Smooth muscle cell (in vitro differentiated cells): Measurements from ENCODE around the gene ZBTB25. TPM values are rescaled to one million over a fixed set of nuclear protein-coding genes. Genes with fewer than 3 reads are reported as not detected.

ENCODE experiments used
- DNase-seq: peaks from one replicate; lab custom pipeline; 2025; ENCODE audit not compliant: unreplicated experiment; lab: John Stamatoyannopoulos, UW
- H2AFZ ChIP-seq: fragments of 200-600 bp; sonication (generic); 2 replicates; pipeline ENCODE4 v1.6.0; 2016; ENCODE audit warnings: antibody characterized with exemption, low read depth, mild to moderate bottlenecking
- H3F3A ChIP-seq: fragments of 200-600 bp; sonication (generic); 2 replicates; pipeline ENCODE4 v1.6.0; 2017; ENCODE audit warnings: antibody characterized with exemption, low read depth
- H3K27ac ChIP-seq: fragments of 200-600 bp; sonication (generic); 2 replicates; pipeline ENCODE4 v1.5.1; 2016; ENCODE audit warnings: low read depth, mild to moderate bottlenecking
- H3K27me3 ChIP-seq: fragments of 200-600 bp; sonication (generic); 2 replicates; pipeline ENCODE4 v1.6.1; 2016; ENCODE audit warnings: low read depth, mild to moderate bottlenecking
- H3K36me3 ChIP-seq: fragments of 200-600 bp; sonication (generic); 2 replicates; pipeline ENCODE4 v1.5.1; 2016; ENCODE audit warnings: low read depth
- H3K4me1 ChIP-seq: fragments of 200-600 bp; sonication (generic); 2 replicates; pipeline ENCODE4 v1.5.1; 2016; ENCODE audit warnings: low read depth
- H3K4me2 ChIP-seq: fragments of 200-600 bp; sonication (generic); 2 replicates; pipeline ENCODE4 v1.6.0; 2016; ENCODE audit warnings: mild to moderate bottlenecking
- H3K4me3 ChIP-seq: fragments of 200-600 bp; sonication (generic); 2 replicates; pipeline ENCODE4 v1.5.1; 2016; ENCODE audit warnings: mild to moderate bottlenecking
- H3K79me2 ChIP-seq: fragments of 200-600 bp; sonication (generic); 2 replicates; pipeline ENCODE4 v1.6.0; 2016; ENCODE audit warnings: low read depth, mild to moderate bottlenecking
- H3K9ac ChIP-seq: fragments of 200-600 bp; sonication (generic); 2 replicates; pipeline ENCODE4 v1.6.0; 2016; ENCODE audit warnings: low read depth
- H3K9me3 ChIP-seq: fragments of 200-600 bp; sonication (generic); replicated peaks from 2 replicates; pipeline ENCODE4 v1.5.1; 2016; ENCODE audit warnings: low read depth
- H4K20me1 ChIP-seq: fragments of 200-600 bp; sonication (generic); 2 replicates; pipeline ENCODE4 v1.6.0; 2016; ENCODE audit warnings: low read depth
- CTCF ChIP-seq: fragments of 200-600 bp; sonication (generic); IDR thresholded peaks from 2 replicates; pipeline ENCODE4 v1.5.1; 2017; ENCODE audit warnings: borderline replicate concordance, mild to moderate bottlenecking, antibody characterized with exemption; ENCODE audit not compliant: insufficient read depth, poor library complexity, severe bottlenecking
- WGBS: methylation state at CpG from one replicate; pipeline ENCODE4 v1.1.7; 2016; ENCODE audit warnings: low lambda C conversion rate; 5-methylcytosine and 5-hydroxymethylcytosine counted together
- polyA plus RNA-seq: library from polyadenylated mRNA; unstranded; fragments of >200 nt; fragmentation: Nextera tagmentation; extraction: Ambion mirVana; gene quantifications from 2 replicates; pipeline ENCODE4 v1.2.1, GENCODE V29; 2016
- total RNA-seq: library from RNA; depleted of rRNA; stranded (reverse); fragments of >200 nt; gene quantifications from 2 replicates; pipeline ENCODE4 v1.2.3, GENCODE V29; 2014

ZBTB25 gene
- total RNA-seq (8.9 and 12.5 TPM in 2 replicates), polyA plus RNA-seq (6.9 and 13.3 TPM in 2 replicates)

- DNase-seq, result peak; percentile 93
- WGBS, result 2% methylated on average over 57 of the region's 87 CpGs
These were observed at the start of gene ZBTB25 for GRCh38 chr14:64503434-64504309. Gene ZBTB25, minus strand, starts transcription at chr14:64503838. Its CDS starts 13,305 bp downstream, at chr14:64490533.

GRCh38 chr14:64550621-64551333 is 47.1 kb upstream of the ZBTB25 start:
- H3K9ac ChIP-seq, result no peak overlapping the region
- H3K4me1 ChIP-seq, result no peaks in the 10 kb centered on the region
- DNase-seq, result no peak
- H2AFZ ChIP-seq, result no peak overlapping the region
- no peaks in the 10 kb centered on the region for H3K9me3 ChIP-seq
- 80% methylated on average over 7 of the region's 7 CpGs for WGBS
- peak overlapping the region; percentile 81 for H3K4me2 ChIP-seq
- TF ChIP-seq CTCF, result no peak
- H3K27me3 ChIP-seq, result no peaks in the 10 kb centered on the region
- no peaks in the 10 kb centered on the region for H4K20me1 ChIP-seq
- H3K79me2 ChIP-seq, result no peaks in the 10 kb centered on the region
- H3K27ac ChIP-seq, result no peak overlapping the region
- H3K36me3 ChIP-seq, result no peaks in the 10 kb centered on the region
- H3F3A ChIP-seq, result no peaks in the 10 kb centered on the region
- no peak overlapping the region for H3K4me3 ChIP-seq

More at GRCh38 chr14:64503434-64504309, at the start of gene ZBTB25:
- Histone ChIP-seq H3K9ac (peak within 1 kb of the TSS; percentile 99), H3K4me3 (peak within 1 kb of the TSS; percentile 95), H3F3A (peaks cover 19% of the 10 kb centered on the region), H3K79me2 (peaks cover 65% of the 10 kb centered on the region), H3K4me1 (peaks cover 40% of the 10 kb centered on the region), H4K20me1 (peaks cover 35% of the 10 kb centered on the region), H3K36me3 (no peaks in the 10 kb centered on the region), H3K27me3 (no peaks in the 10 kb centered on the region), H3K27ac (peak within 1 kb of the TSS; percentile 100), H2AFZ (peak within 1 kb of the TSS; percentile 81), H3K9me3 (no peaks in the 10 kb centered on the region), H3K4me2 (peak within 1 kb of the TSS; percentile 85)
- no peak for TF ChIP-seq CTCF

GRCh38 chr14:64549791-64550620 is 46.4 kb upstream of the ZBTB25 start, which contains the start of gene PPP1R36:
Gene PPP1R36, plus strand, starts transcription at chr14:64549961. Its CDS starts 37 bp downstream, at chr14:64549998.
- H2AFZ ChIP-seq, result peak within 1 kb of the TSS; percentile 78
- no peaks in the 10 kb centered on the region for H3K36me3 ChIP-seq
- no peaks in the 10 kb centered on the region for H3K79me2 ChIP-seq
- 50% methylated on average over 46 of the region's 54 CpGs for WGBS
- H3K27ac ChIP-seq, result no peak within 1 kb of the TSS
- H3K4me3 ChIP-seq, result peak within 1 kb of the TSS; percentile 35
- H3F3A ChIP-seq, result no peaks in the 10 kb centered on the region
- TF ChIP-seq CTCF, result no peak
- no peak within 1 kb of the TSS for H3K9ac ChIP-seq
- H3K4me1 ChIP-seq, result no peaks in the 10 kb centered on the region
- H3K27me3 ChIP-seq, result no peaks in the 10 kb centered on the region
- no peaks in the 10 kb centered on the region for H4K20me1 ChIP-seq
- DNase-seq, result no peak
- no peaks in the 10 kb centered on the region for H3K9me3 ChIP-seq
- H3K4me2 ChIP-seq, result peak within 1 kb of the TSS; percentile 81
